Esophagus squamous epithelium (tissue), 4 donors: ENCODE data around the gene ABHD12.

Experiments used
- POLR2A ChIP-seq, 4 donors: fragments of 450-650 bp; IDR thresholded peaks; one replicate each; pipeline ENCODE4 v1.6.1; 2017; ENCODE audit warnings: antibody characterized with exemption in 4 of 4, mild to moderate bottlenecking in 4 of 4, moderate library complexity in 3 of 4
- TF ChIP-seq, protein P1 (sequence below), 6 experiments: fragments of 450-650 bp in 4 of 6; fragments of 200-600 bp in 2 of 6; sonication (generic) in 2 of 6; IDR thresholded peaks; one replicate each; pipeline ENCODE4 v1.5.1; 2016 to 2019; ENCODE audit warnings: antibody characterized with exemption in 6 of 6, mild to moderate bottlenecking in 4 of 6, moderate library complexity in 4 of 6

GRCh38 chr20:25303292-25304024 lies 87.2 kb downstream of the ABHD12 start:
- TF ChIP-seq, protein P1, sequence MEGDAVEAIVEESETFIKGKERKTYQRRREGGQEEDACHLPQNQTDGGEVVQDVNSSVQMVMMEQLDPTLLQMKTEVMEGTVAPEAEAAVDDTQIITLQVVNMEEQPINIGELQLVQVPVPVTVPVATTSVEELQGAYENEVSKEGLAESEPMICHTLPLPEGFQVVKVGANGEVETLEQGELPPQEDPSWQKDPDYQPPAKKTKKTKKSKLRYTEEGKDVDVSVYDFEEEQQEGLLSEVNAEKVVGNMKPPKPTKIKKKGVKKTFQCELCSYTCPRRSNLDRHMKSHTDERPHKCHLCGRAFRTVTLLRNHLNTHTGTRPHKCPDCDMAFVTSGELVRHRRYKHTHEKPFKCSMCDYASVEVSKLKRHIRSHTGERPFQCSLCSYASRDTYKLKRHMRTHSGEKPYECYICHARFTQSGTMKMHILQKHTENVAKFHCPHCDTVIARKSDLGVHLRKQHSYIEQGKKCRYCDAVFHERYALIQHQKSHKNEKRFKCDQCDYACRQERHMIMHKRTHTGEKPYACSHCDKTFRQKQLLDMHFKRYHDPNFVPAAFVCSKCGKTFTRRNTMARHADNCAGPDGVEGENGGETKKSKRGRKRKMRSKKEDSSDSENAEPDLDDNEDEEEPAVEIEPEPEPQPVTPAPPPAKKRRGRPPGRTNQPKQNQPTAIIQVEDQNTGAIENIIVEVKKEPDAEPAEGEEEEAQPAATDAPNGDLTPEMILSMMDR (IDR thresholded peaks at IDR 0.05): no peak
- TF ChIP-seq POLR2A (IDR thresholded peaks at IDR 0.05): no peak
